Activated CD4-positive, alpha-beta T cell treated with anti-CD3 and anti-CD28 coated beads, Interleukin-2, amount 50 U/mL, for 16 hours (primary cell): ENCODE data around the gene DST.
A peak's percentile ranks its signal among the peaks of the same experiment; 100 is the strongest.

Experiments used
- DNase-seq: peaks from one replicate; pipeline ENCODE4 v3.0.0-alpha.2; 2020

Gene DST

GRCh38 chr6:56620229-56620868 is 22.3 kb downstream of the DST start:
- no peak for DNase-seq

- no peak for DNase-seq
Measured at GRCh38 chr6:56618050-56618449, 24.6 kb downstream of the DST start.

- no peak for DNase-seq
Measured at GRCh38 chr6:56616967-56617366, 25.7 kb downstream of the DST start.

GRCh38 chr6:56613247-56613851 is 29.3 kb downstream of the DST start:
- no peak for DNase-seq

GRCh38 chr6:56608332-56608731 is 34.4 kb downstream of the DST start:
- DNase-seq: no peak

GRCh38 chr6:56607111-56607752 is 35.5 kb downstream of the DST start:
- DNase-seq: no peak

- DNase-seq: no peak
Measured at GRCh38 chr6:56605435-56605834, 37.3 kb downstream of the DST start.

- DNase-seq: no peak
Measured at GRCh38 chr6:56604186-56604585, 38.5 kb downstream of the DST start.

GRCh38 chr6:56601390-56601789 is 41.3 kb downstream of the DST start:
- no peak for DNase-seq

GRCh38 chr6:56595490-56596122 is 47.1 kb downstream of the DST start:
- DNase-seq: peak; percentile 76

GRCh38 chr6:56594699-56595098 is 48.0 kb downstream of the DST start:
- DNase-seq: peak; percentile 3

- peak; percentile 83 for DNase-seq
Measured at GRCh38 chr6:56593801-56594318, 48.8 kb downstream of the DST start.

GRCh38 chr6:56582236-56582635 is 60.5 kb downstream of the DST start:
- DNase-seq: no peak

- no peak for DNase-seq
Measured at GRCh38 chr6:56581296-56581925, 61.3 kb downstream of the DST start.

- DNase-seq: no peak
Measured at GRCh38 chr6:56580271-56580670, 62.4 kb downstream of the DST start.

GRCh38 chr6:56579155-56579851 is 63.4 kb downstream of the DST start:
- DNase-seq: no peak

GRCh38 chr6:56575736-56576135 is 67.0 kb downstream of the DST start:
- DNase-seq: no peak

- DNase-seq: no peak
Measured at GRCh38 chr6:56574292-56574691, 68.4 kb downstream of the DST start.

GRCh38 chr6:56573624-56574023 is 69.1 kb downstream of the DST start:
- DNase-seq: no peak

GRCh38 chr6:56572788-56573471 is 69.8 kb downstream of the DST start:
- DNase-seq: no peak

- no peak for DNase-seq
Measured at GRCh38 chr6:56571605-56572004, 71.1 kb downstream of the DST start.
